Brain microvascular endothelial cell (primary cell): ENCODE data around the gene FAM53B.

Experiments used
- DNase-seq: peaks from one replicate; pipeline ENCODE4 v3.0.0-alpha.2; 2020
- H3K27ac ChIP-seq: fragments of 250-450 bp; sonication (Bioruptor Pico); 2 replicates; pipeline ENCODE4 v1.5.1; 2020; ENCODE audit warnings: mild to moderate bottlenecking, moderate library complexity
- H3K27me3 ChIP-seq: fragments of 250-450 bp; sonication (Bioruptor Pico); replicated peaks from 2 replicates; pipeline ENCODE4 v1.5.1; 2020; ENCODE audit warnings: mild to moderate bottlenecking
- H3K36me3 ChIP-seq: fragments of 250-450 bp; sonication (Bioruptor Pico); replicated peaks from 2 replicates; pipeline ENCODE4 v1.5.1; 2020; ENCODE audit warnings: mild to moderate bottlenecking
- H3K4me3 ChIP-seq: 2 replicates; pipeline ENCODE4 v1.5.1; 2011; ENCODE audit warnings: low read depth, mild to moderate bottlenecking, control low read depth, low read length, moderate library complexity
- CTCF ChIP-seq: IDR thresholded peaks from 2 replicates; pipeline ENCODE4 v1.5.1; 2011; ENCODE audit warnings: low read depth, mild to moderate bottlenecking, moderate library complexity, low read length, control low read depth, inconsistent platforms; ENCODE audit errors: missing control alignments
- in situ Hi-C: cut with HindIII; loops from 2 replicates; pipeline ENCODE4 v1.10.0; 2017; ENCODE audit warnings: low sequenced_read_pairs, low pct_ligation_motif_present

Gene FAM53B

GRCh38 chr10:124716369-124716768, 27.8 kb downstream of the FAM53B start:
- Histone ChIP-seq H3K4me3 (no peak overlapping the region), H3K27me3 (no peaks in the 10 kb centered on the region), H3K36me3 (no peaks in the 10 kb centered on the region), H3K27ac (no peak overlapping the region)
- no peak for TF ChIP-seq CTCF
- in situ Hi-C loops, result no loop called here
- DNase-seq, result no peak

GRCh38 chr10:124715439-124715838, 28.7 kb downstream of the FAM53B start:
- no peaks in the 10 kb centered on the region for H3K36me3 ChIP-seq
- DNase-seq, result no peak
- in situ Hi-C loops, result no loop called here
- no peak for TF ChIP-seq CTCF
- H3K4me3 ChIP-seq, result no peak overlapping the region
- H3K27me3 ChIP-seq, result no peaks in the 10 kb centered on the region
- H3K27ac ChIP-seq, result no peak overlapping the region

- no peaks in the 10 kb centered on the region for H3K36me3 ChIP-seq
- in situ Hi-C loops, result no loop called here
- DNase-seq, result no peak
- TF ChIP-seq CTCF, result no peak
- H3K27ac ChIP-seq, result no peak overlapping the region
- no peaks in the 10 kb centered on the region for H3K27me3 ChIP-seq
- no peak overlapping the region for H3K4me3 ChIP-seq
These were observed 30.4 kb downstream of the FAM53B start for GRCh38 chr10:124713679-124714255.

GRCh38 chr10:124712704-124713407, 31.3 kb downstream of the FAM53B start:
- TF ChIP-seq CTCF, result no peak
- H3K27ac ChIP-seq, result no peak overlapping the region
- no peaks in the 10 kb centered on the region for H3K27me3 ChIP-seq
- DNase-seq, result no peak
- H3K4me3 ChIP-seq, result no peak overlapping the region
- H3K36me3 ChIP-seq, result no peaks in the 10 kb centered on the region
- in situ Hi-C loops, result no loop called here

- H3K27ac ChIP-seq, result no peak overlapping the region
- no peak for TF ChIP-seq CTCF
- in situ Hi-C loops, result no loop called here
These were observed 33.0 kb downstream of the FAM53B start for GRCh38 chr10:124711145-124711544.

More at GRCh38 chr10:124711145-124711544, 33.0 kb downstream of the FAM53B start:
- H3K4me3 ChIP-seq, result no peak overlapping the region
- no peak for DNase-seq
- H3K27me3 ChIP-seq, result no peaks in the 10 kb centered on the region
- H3K36me3 ChIP-seq, result no peaks in the 10 kb centered on the region
